IMR-90 (cell line): ENCODE measurements around the gene MCMBP.

Source experiments
- CHD1 ChIP-seq: IDR thresholded peaks from 2 replicates; pipeline ENCODE4 v1.6.1; 2012; ENCODE audit warnings: low read depth, low read length, improper control_type of control experiment
- CTCF ChIP-seq: conservative IDR thresholded peaks from 2 replicates; pipeline ENCODE4 v1.5.1; 2012; ENCODE audit warnings: mild to moderate bottlenecking, low read depth, low read length, improper control_type of control experiment
- FOS ChIP-seq: fragments of 150-350 bp; IDR thresholded peaks from 2 replicates; pipeline ENCODE4 v1.6.1; 2016; ENCODE audit warnings: low read depth, low read length
- MAFK ChIP-seq: IDR thresholded peaks from 2 replicates; pipeline ENCODE4 v1.6.1; 2012; ENCODE audit warnings: low read depth, low read length, improper control_type of control experiment
- MXI1 ChIP-seq: IDR thresholded peaks from 2 replicates; pipeline ENCODE4 v1.6.1; 2012; ENCODE audit warnings: low read depth, mild to moderate bottlenecking, low read length, moderate library complexity, borderline replicate concordance
- POLR2A ChIP-seq: IDR thresholded peaks from 2 replicates; pipeline ENCODE4 v1.6.1; 2012; ENCODE audit warnings: mild to moderate bottlenecking, low read depth, low read length
- RFX5 ChIP-seq: IDR thresholded peaks from 2 replicates; pipeline ENCODE4 v1.8.0; 2012; ENCODE audit warnings: low read depth, mild to moderate bottlenecking, low read length, moderate library complexity
- SMC3 ChIP-seq: fragments of 150-350 bp; IDR thresholded peaks from 2 replicates; pipeline ENCODE4 v1.6.1; 2016; ENCODE audit warnings: low read depth, mild to moderate bottlenecking, antibody characterized with exemption, low read length, moderate library complexity

- no peak for TF ChIP-seq SMC3
- no peak for TF ChIP-seq FOS
- TF ChIP-seq POLR2A, result no peak
- TF ChIP-seq CTCF, result no peak
- no peak for TF ChIP-seq MAFK
- no peak for TF ChIP-seq RFX5
- TF ChIP-seq MXI1, result no peak
- no peak for TF ChIP-seq CHD1
Measured at GRCh38 chr10:119821182-119821581, 51.5 kb downstream of the MCMBP start.
